Fibroblast of skin of right biceps (primary cell): Measurements from ENCODE around the gene GOLGA8B.
"Not testable (repeated sequence)": the region's sequence is repeated elsewhere in the genome, so short reads cannot be mapped to it uniquely, and the experiment has no call there.

ENCODE experiments used
- DNase-seq: peaks from one replicate; pipeline ENCODE4 v3.0.0-alpha.2; 2013

GOLGA8B gene

DNA sequence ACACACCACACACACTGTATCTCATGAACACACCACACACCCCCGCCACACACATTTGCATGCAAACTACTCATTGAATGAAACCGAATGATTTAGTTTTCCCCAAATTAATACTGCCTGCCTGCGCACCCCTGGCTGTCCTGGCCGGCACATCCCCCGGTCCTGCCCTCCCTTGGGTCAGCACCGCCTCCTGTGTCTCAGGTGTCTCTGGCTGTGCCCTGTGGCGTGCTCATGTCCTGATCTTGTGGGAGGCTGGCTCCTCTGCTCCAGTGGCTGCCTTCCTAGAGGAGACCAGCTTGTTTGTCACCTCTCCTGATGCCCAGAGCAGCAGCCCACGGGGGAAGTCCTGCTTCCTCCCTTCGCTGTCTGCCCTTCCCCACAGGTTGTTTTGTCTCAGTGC, 28.7 kb downstream of the GOLGA8B start:
- not testable (repeated sequence) for DNase-seq

DNA sequence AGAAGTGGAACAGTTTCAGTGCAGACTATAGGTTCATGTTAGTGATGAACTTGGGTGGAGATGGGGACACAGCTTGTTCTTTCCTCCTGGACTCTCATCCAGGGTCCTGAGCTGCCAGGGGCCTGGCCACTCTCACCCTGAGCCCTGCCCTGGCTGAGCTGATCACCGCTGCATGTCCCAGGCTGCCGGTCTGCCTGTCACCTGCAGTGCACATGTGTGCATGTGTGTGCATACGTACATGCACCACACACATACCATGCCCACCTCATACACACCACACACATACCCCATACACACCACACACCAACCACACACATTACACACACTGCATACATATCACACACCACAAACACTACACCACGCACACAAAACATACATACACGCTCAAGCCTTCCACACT, 29.3 kb downstream of the GOLGA8B start:
- DNase-seq = not testable (repeated sequence)

DNA sequence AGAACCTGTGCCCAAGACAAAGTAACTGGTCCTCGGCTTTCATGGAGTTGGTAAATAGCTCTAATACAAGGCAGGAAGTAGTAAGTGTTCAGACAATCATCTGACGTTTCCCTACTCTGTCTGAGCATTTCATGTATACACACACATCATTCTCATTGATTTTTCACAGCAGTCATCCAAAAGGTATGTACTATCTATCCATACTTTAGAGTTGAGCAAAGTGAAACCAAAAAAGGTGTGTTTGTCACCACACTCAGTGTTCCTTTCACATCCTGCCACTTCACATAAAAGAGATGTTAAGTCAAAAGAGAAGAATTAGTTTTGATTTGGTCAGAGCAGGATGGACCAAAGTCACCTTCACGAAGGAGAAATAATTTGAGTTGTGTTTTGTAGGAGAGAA, 33.3 kb downstream of the GOLGA8B start:
- DNase-seq = not testable (repeated sequence)

DNA sequence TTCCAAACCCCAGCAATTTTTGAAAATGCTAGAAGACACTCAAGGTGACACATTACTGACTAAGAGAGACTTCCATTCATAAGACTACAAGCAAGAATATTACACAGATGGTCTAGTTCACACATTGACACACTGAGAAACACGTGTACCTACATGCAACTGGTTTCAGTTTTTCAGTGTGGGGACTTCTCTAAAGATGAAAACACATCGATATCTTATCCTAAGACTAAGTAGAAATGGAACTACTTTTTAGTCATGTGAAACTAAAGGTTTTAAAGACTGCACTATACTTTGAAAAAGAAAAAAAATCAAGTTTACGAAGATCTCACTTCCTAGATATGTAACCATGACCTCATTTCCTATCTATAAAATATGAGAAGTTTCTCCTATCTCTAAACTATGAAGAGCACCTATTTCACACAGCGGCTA, 34.1 kb downstream of the GOLGA8B start:
- not testable (repeated sequence) for DNase-seq

DNA sequence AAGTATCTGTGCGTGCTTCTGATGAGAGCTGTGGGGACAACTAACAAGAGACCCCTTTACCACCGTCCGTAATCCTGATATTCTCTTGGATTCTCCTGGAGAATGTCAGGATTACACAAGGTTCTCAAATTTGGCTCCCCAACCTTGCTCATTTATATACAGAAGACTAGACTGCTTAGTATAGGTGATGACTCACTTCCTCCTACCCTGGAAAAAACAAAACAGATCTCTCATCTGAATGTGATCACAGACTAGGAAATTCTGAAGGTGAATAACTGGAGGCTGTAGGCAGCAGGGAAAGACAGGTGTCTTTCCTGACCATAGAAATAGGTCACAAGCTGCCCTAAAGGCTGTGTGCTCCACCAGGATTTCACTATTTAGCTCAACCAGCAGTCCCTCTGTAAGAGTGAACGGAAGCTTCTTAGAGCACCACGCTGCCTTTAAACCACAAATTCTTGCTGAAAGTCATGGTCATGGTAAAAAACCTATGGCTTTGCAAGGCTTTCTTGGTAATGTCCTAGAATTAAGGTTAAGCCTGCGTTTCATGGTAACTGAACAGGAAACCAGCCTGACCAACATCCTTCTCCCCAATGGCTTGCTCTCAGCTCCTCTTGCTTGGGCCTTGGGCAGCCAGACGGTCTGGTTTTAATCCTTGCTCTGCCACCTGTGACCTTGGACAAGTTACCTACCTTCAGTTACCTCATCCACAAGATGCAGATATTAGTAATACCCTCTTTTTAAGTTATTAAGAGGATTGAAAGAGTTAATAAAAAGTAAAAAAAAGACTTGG, 39.4 kb downstream of the GOLGA8B start:
- DNase-seq = not testable (repeated sequence)

DNA sequence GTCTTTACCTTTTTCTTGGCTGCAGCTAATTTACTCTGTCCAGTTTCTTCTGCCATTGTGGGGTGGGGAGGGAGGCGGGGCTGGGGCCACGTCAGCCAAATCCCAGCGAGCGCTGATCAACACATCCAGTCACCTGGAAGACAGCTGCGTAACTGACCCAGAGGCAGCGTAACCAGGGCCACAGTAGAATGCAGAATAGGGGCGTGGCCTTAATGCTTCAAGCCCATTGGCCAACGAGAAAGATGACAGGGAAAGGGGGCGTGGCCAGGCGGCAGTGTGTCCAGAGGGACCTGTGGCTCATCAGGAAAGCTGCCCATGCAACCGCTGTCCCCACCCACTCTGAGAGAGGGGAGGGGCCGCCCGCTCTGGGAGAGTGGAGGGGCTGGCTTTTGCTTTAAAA, 47.6 kb downstream of the GOLGA8B start:
- not testable (repeated sequence) for DNase-seq
